Skin epidermis (tissue), 12 donors: Measurements from ENCODE around the gene CD274.
"Not testable (repeated sequence)": the region's sequence is repeated elsewhere in the genome, so short reads cannot be mapped to it uniquely, and the experiment has no call there.

Source experiments
- H3K27ac ChIP-seq, 21 experiments: fragments of 200-600 bp; sonication (generic) in 11 of 21; one replicate each; pipeline ENCODE4 v1.5.0; 2020; ENCODE audit warnings: mild to moderate bottlenecking in 3 of 21, inconsistent platforms in 2 of 21, moderate library complexity in 2 of 21
- H3K4me3 ChIP-seq, 7 experiments: fragments of 200-600 bp; sonication (generic) in 2 of 7; one replicate each; pipeline ENCODE4 v1.5.0; 2020; ENCODE audit warnings: inconsistent platforms in 2 of 7, mild to moderate bottlenecking in 2 of 7, moderate library complexity in 1 of 7

The CD274 gene

GRCh38 chr9:5492965-5493678, 42.8 kb downstream of the CD274 start:
- Histone ChIP-seq H3K27ac (peak overlapping the region in 7 of 21 experiments; percentile 7 to 77 (median 25)), H3K4me3 (no peak overlapping the region)

- Histone ChIP-seq H3K4me3 (no peak overlapping the region), H3K27ac (peak overlapping the region in 10 of 21 experiments; percentile 10 to 77 (median 52))
Measured at GRCh38 chr9:5493679-5494511, 43.6 kb downstream of the CD274 start.

- H3K27ac ChIP-seq, H3K4me3 ChIP-seq: not testable (repeated sequence)
Measured at GRCh38 chr9:5494765-5495164, 44.4 kb downstream of the CD274 start.

GRCh38 chr9:5499157-5499556, 48.8 kb downstream of the CD274 start:
- no peak overlapping the region for H3K27ac ChIP-seq
- H3K4me3 ChIP-seq, result no peak overlapping the region

- H3K27ac ChIP-seq, result peak overlapping the region in 5 of 21 experiments; percentile 19 to 40 (median 36)
Measured at GRCh38 chr9:5499889-5500398, 49.6 kb downstream of the CD274 start.

GRCh38 chr9:5500441-5501235, 50.3 kb downstream of the CD274 start:
- peak overlapping the region in 5 of 21 experiments; percentile 19 to 40 (median 36) for H3K27ac ChIP-seq
- no peak overlapping the region for H3K4me3 ChIP-seq

More at GRCh38 chr9:5499889-5500398, 49.6 kb downstream of the CD274 start:
- H3K4me3 ChIP-seq, result no peak overlapping the region

GRCh38 chr9:5502553-5502952, 52.2 kb downstream of the CD274 start:
- H3K4me3 ChIP-seq, result no peak overlapping the region
- no peak overlapping the region for H3K27ac ChIP-seq

GRCh38 chr9:5509573-5509972, 59.2 kb downstream of the CD274 start:
- H3K4me3 ChIP-seq, result no peak overlapping the region
- peak overlapping the region in 19 of 21 experiments; percentile 51 to 87 (median 77) for H3K27ac ChIP-seq

- Histone ChIP-seq H3K4me3 (peak within 1 kb of the TSS in 5 of 7 experiments; percentile 11 to 31 (median 22)), H3K27ac (peak within 1 kb of the TSS in 20 of 21 experiments; percentile 39 to 87 (median 76))
Measured at GRCh38 chr9:5510360-5510931, 60.1 kb downstream of the CD274 start, which contains the start of gene PDCD1LG2. PDCD1LG2 (plus strand) TSS chr9:5510531; CDS start chr9:5522547, 12,016 bp downstream.

- Histone ChIP-seq H3K4me3 (peak overlapping the region in 5 of 7 experiments; percentile 0 to 31 (median 22)), H3K27ac (peak overlapping the region in 20 of 21 experiments; percentile 39 to 87 (median 76))
Measured at GRCh38 chr9:5510989-5511388, 60.6 kb downstream of the CD274 start.

- peak overlapping the region in 4 of 7 experiments; percentile 0 to 31 (median 20) for H3K4me3 ChIP-seq
- H3K27ac ChIP-seq, result peak overlapping the region in 18 of 21 experiments; percentile 23 to 87 (median 76)
Measured at GRCh38 chr9:5511476-5511875, 61.1 kb downstream of the CD274 start.

- Histone ChIP-seq H3K27ac (peak overlapping the region in 14 of 21 experiments; percentile 23 to 87 (median 76)), H3K4me3 (peak overlapping the region in 2 of 7 experiments; percentile 0 to 31)
Measured at GRCh38 chr9:5511935-5512580, 61.7 kb downstream of the CD274 start.

GRCh38 chr9:5512658-5513452, 62.5 kb downstream of the CD274 start:
- Histone ChIP-seq H3K27ac (peak overlapping the region in 2 of 21 experiments; percentile 67 to 87), H3K4me3 (no peak overlapping the region)

- H3K27ac ChIP-seq, result no peak overlapping the region
- no peak overlapping the region for H3K4me3 ChIP-seq
Measured at GRCh38 chr9:5513966-5514616, 63.7 kb downstream of the CD274 start.

- no peak overlapping the region for H3K4me3 ChIP-seq
- no peak overlapping the region for H3K27ac ChIP-seq
Measured at GRCh38 chr9:5514617-5515260, 64.4 kb downstream of the CD274 start.

- Histone ChIP-seq H3K27ac (no peak overlapping the region), H3K4me3 (no peak overlapping the region)
Measured at GRCh38 chr9:5515261-5515650, 64.9 kb downstream of the CD274 start.
